HL-60/S4 treated with phorbol 12-myristate 13-acetate at 8.2 ng/mL for 4 days and 3 days (cell line): Measurements from ENCODE around the gene HSPA9.

Source experiments
- in situ Hi-C: fragments of 300-500 bp; cut with MboI; formaldehyde crosslinking; loops from 2 replicates; pipeline ENCODE4 v1.15.0; 2022; ENCODE audit warnings: low sequenced_read_pairs

HSPA9 gene

DNA sequence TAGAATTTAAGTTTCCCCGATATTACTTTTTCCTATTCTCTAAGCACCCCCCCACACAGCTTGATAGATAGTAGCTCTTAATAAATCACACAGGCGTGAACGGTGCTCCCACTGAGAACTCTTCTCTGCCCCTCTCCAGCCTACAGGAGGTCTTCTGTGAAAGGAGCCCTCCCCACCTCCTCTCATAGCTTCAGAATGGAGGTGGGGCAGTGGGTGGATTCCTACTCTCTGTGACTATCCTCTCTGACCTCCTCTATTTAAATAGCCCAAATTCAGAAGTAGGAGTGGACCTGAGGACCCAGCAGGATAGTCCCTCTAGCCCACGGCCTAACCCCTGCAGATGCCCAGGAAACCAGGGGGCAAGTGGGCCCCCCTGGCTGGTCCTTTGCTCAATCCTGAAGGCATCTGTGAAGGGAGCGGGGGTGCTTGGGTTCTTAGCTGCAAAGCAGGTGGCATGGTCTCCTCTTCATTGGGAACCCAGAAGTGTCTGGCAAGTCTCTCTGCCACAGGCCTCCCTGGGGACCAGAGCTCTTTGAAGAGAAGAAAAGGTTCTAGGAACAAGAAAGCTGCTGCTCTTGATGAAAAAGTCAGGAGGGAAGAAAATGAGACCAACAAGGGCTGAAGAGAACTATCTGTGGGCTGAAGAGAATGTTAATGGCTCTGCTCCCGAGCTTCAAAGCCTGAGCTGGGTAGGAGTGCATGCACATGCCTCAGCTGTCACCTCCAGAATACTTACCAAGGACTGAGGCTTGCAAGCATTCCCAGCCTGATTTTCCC is 21.1 kb upstream of the HSPA9 start:
- in situ Hi-C loops, result no loop called here

DNA sequence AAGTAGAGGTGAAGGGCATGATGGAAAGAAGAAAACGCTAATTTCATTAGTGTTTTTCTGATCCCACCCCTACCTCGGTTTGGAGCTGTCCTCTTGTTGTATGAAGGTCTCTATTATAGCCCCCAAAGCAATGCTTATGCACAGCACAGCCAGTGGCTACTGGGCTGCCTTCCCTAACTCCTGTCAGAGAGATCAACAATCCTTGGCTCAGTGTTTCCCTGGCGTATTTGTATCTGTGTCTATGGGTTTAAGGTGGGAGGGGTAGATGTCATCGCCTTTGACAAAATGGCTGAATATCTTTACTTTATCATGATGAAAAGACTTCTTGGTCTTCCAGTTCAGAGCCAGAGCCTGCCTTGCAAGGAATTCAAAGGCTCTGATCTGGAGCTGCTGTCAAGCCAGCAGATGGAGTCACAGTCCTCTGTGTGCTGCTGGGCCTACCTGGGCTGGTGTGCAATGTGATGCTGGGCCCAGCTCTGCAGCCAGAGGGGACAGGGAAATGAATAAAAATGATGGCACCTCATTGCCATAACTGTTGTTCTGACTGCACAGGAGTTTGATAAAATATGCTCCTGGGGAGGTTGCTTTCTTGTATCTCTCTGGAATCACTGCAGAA is 20.1 kb upstream of the HSPA9 start:
- in situ Hi-C loops, result no loop called here

DNA sequence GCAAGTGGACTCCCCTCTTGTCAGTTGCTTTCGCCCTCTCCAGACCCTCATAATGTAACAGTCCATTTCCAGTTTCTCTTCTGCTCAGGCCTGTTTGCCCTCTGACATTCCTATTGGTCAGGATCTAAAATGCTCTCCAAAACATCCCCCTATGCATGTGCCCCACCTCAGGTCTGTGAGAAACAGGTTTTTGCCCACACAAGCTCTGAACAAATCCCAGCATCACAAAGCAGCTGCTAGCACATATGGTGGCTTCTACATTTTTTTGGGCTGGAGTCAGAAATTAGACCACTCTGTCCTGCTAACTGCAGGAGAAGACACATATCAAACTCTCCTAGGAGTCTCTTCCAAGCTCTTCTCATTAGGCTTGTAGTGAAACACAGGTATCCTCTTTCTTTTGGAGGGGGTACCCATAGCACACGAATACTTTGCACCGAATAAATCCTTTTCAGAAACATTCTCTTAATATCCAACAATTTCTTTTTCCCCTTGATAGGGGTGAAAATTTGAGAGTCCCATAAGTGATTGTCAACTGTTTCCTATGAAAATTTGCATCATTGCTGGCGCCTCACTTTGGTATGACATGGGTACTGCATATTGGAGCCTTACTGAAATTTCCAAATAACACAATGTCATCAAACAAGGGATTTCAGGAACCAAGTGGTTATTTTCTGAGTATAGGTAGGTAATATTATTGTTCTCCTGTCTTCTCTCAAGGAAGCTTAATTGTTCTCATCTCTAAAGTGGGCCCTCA is 19.3 kb upstream of the HSPA9 start:
- in situ Hi-C loops, result no loop called here

- in situ Hi-C loops, result no loop called here
These were observed 13.0 kb upstream of the HSPA9 start for GRCh38 chr5:138588013-138588788.

DNA sequence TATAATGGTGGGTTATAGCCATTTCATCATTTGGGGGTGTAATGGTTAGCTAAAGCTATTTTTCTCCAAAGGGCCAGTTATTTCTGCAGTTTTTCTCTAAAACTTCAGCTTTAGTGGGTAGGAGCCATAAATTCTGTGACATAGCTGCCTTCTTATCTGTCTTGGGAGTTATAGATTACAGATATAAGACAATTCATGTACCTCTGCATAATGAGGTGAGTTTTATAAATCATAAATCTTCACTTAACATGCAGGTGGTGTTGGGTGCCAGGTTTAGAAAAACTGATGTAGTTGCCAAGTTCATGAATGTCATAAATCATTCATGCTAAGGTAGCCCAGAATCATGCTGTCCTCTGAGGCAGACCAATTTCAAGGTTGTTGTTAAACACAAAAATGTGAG is 10.0 kb upstream of the HSPA9 start:
- in situ Hi-C loops, result no loop called here

DNA sequence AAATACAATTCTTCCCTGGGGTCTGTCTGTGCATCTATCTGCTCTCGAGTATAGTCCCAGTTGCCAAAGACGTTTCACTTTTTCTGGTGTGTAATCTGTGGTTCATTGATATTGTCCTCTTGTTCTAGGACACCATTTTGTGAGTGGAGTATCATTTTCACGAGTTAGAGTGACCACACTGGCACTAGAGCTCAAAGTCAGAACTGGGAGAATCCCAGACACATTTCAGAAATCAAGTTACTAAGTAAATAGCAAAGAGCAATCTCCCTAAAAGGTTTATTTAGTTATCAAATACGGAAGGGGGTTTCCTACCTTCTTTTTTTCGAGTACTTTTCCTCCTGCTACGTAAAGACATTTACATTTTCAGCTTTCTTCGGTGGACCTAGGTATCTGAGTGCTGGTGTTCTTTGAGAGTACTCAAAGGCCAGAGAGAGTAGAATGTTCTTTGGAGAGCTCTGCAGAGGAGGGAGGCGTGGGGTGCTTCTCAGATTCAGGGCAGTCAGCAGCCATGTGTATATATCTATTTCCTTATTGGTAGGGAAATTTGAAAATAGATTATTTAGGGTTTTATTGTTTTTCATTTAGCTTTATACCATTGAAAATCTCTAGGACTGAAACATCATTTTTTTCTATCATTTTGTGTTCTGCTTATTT is 8.9 kb upstream of the HSPA9 start:
- in situ Hi-C loops, result no loop called here

- in situ Hi-C loops, result no loop called here
These were observed 7.8 kb upstream of the HSPA9 start for GRCh38 chr5:138582959-138583358.

DNA sequence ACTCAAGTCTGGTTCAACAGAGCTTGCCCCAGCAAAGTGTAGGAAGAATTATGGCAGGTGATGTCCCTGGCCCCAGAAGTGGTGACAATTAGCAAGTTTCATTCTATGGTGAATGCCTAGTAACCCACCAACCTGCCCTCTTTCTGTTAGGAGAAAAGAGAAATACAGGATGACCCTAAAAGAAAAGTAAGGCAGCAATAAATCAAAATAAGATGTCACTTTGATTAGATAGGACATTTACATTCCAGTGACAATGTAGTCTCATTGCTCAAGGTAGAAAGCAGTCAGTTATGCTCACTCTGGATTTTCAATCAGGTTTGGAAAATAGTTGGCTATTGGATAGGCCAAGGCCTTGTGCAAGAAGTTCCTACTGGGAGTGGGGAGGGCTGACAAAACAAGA is 5.6 kb upstream of the HSPA9 start:
- in situ Hi-C loops, result no loop called here

DNA sequence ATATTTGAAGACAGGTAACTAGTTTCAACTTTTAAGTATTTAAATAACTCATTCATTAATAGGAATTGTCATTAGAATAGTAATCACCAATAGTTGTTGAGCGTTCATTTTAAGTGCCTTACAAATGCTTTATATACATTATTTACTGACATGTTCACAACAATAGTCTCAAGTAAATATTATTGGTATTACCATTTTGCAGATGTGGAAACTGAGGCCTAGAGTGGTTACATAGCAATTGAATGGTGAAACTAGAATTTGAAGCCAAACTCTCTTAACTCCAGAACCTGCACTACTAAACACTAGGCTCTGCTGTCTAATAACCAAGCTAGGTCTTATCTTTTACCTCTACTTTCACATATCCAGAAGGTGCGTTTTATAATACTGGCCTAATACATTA is 4.8 kb upstream of the HSPA9 start:
- in situ Hi-C loops, result no loop called here

DNA sequence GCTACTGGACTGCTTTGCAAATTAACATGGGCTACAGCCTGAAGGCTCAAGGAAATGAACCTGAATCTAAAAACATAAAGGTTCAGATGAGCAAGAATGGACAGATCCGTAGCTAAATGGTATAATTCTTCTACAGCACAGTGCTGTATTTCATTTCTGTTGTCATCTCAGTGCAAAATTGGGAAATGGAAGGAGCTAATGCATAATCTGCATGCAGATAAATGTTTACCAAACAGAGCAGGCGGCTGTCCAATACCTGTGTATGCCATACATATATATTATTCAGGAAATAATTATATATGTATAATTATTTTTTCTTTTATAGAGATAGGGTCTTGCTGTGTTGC is 4.3 kb upstream of the HSPA9 start:
- in situ Hi-C loops, result no loop called here

DNA sequence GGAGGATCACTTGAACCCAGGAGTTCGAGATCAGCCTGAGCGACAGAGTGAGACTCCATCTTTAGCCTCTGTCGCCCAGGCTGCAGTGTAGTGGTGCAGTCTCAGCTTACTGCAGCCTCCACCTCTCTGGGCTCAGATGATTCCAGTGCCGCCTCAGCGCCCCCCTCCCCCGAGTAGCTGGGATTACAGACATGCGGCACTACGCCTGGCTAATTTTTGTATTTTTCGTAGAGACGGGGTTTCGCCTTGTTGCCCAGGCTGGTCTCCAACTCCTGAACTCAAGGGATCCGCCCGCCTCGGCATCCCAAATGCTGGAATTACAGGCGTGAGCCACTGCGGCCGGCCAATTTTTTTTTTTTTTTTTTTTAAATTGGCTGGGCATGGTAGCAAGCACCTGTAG is 2.3 kb upstream of the HSPA9 start:
- in situ Hi-C loops, result no loop called here

GRCh38 chr5:138574744-138575193 is 432 bp downstream of the HSPA9 start:
- in situ Hi-C loops, result no loop called here

GRCh38 chr5:138573949-138574670 is 1.1 kb downstream of the HSPA9 start:
- in situ Hi-C loops, result no loop called here

DNA sequence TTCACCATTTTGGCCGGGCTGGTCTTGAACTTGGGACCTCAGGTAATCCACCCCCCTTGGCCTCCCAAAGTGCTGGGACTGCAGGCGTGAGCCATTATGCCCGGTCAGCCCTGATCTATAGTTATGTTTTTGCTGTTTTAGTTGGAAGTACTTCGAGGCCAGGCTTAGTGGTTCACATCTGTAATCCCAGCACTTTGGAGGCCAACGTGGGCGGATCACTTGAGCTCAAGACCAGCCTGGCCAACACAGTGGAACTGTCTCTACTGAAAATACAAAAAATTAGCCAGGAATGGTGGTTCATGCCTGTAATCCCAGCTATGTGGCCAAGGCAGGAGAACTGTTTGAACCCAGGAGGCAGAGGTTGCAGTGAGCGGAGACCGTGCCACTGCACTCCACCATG is 2.0 kb downstream of the HSPA9 start:
- in situ Hi-C loops, result no loop called here

DNA sequence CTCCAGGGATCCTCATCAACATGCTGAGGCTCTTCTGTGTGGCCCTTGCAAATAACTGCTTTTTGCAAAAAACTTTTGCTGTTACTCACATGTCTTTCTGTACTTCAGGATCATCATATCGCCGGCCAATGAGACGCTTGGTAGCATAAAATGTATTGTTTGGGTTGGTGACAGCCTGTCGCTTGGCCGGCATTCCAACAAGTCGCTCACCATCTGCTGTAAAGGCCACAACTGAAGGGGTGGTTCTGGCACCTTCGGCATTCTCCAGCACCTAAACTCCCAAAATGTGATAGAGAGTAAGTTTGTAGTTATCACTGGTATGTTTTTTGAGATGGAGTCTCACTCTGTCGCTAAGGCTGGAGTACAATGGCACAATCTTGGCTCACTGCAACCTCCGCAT is 4.3 kb downstream of the HSPA9 start:
- in situ Hi-C loops, result no loop called here

GRCh38 chr5:138569782-138570181 is 5.4 kb downstream of the HSPA9 start:
- in situ Hi-C loops, result no loop called here

GRCh38 chr5:138568061-138568824 is 7.0 kb downstream of the HSPA9 start:
- in situ Hi-C loops, result no loop called here

DNA sequence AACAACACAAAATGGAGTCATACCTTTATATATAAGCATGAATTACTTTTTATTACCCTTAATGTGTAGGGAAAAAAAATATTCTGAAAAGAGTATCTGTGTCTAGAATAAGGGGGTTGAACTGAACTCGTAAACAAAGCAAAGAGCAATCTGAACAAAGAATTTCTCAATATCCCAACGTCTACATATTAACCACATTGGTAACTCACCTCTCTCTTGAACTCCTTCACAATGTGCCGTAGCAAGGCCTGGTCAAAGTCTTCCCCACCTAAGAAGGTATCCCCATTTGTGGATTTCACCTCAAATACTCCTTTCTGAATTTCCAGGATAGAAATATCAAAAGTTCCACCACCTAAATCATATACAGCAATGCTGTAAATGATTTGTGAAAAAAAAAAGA is 8.4 kb downstream of the HSPA9 start:
- in situ Hi-C loops, result no loop called here

DNA sequence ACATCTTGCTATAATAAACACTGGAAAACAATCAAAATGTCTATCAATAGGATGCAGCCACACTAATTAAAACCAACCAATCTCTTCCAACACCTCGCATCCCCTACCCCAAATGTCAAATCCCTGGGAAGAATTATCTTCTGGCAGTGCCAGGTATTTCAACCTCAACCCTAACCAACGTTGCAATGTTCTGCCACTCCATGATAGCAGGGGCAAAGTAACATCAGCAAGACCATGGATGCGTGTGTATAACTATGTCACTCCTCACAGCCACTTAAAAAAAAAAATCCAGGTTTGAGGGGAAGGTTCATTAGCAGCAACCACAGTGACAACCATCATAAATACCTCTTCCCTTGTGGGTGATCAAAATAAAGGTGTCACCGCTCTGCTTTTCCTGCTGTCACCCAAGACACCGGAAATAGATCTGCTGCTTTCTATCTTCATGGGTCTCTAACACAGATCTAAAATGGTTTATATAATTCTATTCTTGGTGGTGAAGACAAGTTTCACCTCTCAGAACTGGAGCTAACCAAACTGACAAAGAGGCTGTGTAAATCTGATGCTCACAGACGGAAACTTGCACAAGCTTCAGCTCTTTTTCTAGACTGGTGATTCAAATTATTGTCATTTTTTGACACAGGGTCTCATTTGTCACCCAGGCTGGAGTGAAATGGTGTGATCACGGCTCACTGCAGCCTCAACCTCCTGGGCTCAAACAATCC is 9.9 kb downstream of the HSPA9 start:
- in situ Hi-C loops, result no loop called here
